NCI-H345 treated with DMSO at 0.1 percent for 48 hours (cell line): ENCODE data around the gene SLC9C2.
"Not testable (repeated sequence)": the region's sequence is repeated elsewhere in the genome, so short reads cannot be mapped to it uniquely, and the experiment has no call there.

Experiments
- DNase-seq: peaks from one replicate; lab custom pipeline; 2025; ENCODE audit not compliant: unreplicated experiment; lab: John Stamatoyannopoulos, UW

The SLC9C2 gene

DNA sequence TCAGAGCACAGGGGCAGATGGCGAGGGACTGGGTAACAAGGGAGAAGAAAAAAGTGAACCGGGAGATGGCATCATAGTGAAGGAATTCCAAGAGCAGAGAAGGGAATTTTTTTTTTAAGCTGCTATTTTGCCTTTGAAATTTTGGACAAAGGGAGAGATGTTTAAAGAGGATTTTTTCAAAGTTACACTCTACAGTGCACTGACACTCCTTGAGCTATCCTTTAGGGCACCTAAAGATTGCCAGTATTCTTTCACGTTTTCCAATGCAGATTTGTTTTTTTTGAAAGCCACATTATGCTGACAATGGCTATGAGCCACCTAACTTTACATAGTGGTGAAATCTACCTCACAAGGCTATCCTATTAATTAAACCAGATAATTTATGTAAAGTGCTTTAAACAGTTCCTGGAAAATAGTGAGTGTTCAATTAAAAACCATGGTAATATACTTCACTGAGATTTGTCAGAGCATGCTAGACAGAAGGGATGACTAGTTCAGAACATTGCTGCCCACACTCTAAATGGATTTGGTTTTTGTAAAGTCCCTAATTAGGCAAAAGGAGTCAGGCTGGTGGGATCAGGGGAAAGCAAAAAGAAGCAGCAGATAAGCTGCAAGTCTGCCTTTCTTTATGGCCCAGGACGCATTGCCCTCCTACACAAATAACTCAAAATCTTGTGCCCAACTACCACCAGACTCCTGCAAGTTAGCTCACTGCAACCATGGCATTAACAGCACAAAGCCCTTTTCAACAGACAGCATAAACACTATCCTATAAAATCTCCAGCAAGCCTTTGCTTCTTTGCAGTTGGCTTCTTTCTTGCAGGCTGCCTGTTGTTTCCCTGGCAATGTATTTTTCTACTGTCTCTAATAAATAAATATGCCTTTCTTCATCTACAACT is 71.8 kb downstream of the SLC9C2 start:
- no peak for DNase-seq

DNA sequence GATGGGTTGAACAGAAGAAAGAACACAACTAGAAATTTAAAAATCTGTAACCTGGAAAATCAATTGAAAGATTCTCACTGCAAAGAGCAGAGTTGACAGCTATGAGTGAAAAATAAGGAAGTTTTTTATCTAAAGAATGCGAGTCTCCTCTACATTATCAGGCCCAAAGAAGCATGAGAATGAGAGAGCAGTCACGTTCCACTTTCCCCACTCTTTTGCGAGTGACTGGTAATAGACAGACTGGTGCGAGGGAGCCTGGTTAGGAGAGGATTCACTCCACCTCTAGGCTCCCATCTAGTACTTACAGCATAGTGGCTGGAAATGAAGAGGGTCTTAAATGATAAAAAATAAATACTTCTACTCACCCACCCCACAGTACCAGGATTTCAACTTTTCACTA is 73.8 kb downstream of the SLC9C2 start:
- no peak for DNase-seq

DNA sequence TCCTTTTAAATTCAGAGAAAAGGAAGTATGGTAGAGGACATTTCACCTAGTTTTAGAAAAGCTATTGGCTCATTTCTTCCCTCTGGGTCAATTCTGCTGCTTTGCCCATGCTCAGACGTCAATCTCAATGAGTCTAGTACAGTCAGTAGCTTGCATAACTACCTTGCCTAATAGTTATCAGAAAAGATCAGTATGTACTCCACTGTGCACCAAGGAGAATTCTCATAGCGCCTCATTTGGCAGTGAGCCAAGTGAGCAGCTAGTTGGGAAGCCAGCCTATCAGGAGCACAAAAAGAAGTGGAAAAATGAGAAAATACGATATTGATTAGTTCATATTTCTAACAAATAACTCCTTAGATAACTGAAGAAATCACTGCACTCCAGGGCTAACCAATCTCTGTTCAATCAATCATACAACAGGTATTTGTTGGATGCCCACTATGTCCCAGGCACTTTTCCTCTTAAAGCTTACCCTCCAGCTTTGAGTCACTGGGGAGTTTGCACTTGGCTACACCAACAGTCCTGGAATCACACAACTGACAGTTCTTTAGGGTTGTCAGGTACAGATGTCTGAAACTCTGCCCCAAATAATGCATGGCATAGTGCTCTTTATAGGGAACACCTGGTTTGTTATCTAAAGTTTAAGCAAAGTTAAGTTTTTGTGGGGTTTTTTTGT is 75.6 kb downstream of the SLC9C2 start:
- no peak for DNase-seq

DNA sequence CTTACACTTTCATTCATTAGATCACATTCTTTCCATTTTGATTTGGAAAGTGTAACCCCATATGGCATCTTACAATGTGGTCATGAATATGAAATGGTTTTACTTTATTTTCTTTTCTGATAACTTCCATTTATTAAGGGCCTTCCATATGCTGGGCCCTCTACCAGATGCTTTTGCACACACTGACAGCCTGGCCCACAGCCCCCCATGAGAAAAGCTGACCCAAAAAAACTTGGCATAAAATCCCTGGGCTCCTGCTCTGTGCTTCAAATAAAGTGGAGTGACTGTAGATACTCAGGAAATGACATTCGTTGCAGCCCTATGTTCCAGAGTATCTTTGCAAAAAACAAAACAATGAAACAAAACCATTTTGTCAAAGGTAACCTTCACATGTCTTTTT is 76.9 kb downstream of the SLC9C2 start:
- DNase-seq: no peak

DNA sequence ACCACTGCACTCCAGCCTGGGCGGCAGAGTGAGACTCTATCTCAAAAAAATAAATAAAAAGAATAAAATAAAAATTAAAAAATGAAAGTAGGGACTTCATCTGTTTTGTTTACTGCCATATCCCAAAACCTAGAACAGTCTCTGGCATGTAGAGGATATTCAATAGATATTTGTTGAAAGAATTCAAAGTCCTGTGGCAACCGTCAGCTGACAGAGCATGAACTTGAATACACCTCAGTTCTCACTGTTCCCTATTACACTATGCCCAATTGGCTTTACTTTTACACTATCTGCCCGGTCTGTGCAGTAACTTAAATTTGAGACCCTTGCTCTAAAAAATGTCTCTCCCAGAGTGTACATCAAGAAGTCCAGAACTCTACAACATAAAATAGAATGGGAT is 79.5 kb downstream of the SLC9C2 start:
- no peak for DNase-seq

DNA sequence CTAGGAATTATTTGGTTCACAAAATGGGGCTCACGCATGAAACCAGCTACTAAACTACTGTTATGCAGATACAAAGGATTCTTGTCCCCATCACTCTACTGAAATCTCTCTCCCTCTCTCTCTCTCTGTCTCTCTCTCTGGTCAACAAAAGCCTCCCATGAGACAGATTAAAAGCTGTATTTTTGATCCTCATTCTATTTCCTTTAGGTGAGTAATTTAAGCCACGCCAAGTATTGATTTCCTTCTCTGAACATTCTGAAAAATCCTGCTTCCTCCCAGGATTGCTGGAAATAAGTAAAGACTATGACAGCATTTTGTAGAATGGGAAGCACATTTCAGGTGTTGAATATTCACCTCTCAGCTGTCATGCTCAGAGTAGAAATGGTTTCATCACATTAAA is 82.1 kb downstream of the SLC9C2 start:
- no peak for DNase-seq

DNA sequence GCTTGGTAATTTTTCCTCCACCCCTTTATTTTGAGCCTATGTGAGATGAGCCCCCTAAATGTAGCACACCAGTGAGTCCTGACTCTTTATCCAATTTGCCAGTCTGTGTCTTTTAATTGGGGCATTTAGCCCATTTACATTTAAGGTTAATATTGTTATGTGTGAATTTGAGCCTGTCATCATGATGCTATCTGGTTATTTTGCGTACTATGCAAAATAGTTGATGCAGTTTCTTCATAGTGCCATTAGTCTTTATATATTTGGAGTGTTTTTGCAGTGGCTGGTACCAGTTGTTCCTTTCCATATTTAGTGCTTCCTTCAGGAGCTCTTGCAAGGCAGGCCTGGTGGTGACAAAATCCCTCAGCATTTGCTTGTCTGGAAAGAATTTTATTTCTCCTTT is 88.4 kb downstream of the SLC9C2 start:
- not testable (repeated sequence) for DNase-seq

DNA sequence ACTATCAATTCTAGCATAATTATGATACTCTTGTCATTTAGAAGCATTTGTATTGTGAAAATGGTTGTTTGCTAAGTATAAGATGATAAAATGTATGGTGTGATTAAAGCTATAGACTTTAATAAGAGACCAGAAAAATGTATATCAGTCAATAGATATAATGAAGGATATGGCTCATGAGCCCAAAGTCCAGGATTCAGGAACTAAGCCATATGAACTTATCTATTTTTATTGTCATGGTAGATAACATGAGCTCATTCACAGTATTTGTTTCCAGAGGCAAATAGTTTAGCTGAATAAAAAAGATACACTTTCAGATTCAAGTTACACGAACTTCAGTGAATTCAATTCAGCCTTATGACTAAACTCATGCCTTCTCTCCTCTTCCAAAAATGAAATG is 93.1 kb downstream of the SLC9C2 start:
- DNase-seq: no peak

DNA sequence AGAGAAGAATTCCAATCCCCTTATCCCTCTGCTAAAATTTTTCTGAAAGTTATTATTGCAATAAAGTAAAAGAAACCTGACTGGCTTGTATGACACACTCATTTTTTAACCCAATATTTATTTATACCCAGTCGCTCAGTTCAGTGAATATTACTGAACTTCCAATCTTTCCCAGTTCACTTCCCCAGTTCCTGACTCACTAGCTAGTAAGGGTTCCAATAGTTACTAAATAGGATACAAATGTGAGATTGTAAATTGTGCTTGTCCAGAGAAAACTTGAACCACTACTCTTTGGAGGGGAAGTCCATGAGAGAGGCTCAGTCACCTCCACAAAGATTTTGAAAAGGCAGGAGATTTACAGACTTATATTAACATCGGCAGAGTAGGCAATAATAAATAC is 94.3 kb downstream of the SLC9C2 start:
- DNase-seq: no peak

DNA sequence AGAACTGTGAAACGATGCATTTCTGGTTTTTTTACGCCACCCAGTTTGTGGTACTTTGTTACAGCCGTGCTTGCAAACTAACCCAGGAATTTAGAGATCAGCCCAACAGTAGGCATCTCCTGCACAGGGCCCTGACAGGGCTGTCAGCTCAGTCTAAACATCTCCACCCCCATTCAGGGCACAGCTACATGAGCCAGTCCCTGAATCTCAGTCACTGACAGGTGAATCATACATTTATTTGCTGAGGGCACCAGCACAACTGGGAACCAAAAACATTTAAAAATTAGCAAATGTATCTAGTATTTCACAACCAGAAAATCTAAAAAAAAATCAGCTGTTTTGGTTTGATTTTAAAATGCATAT is 95.0 kb downstream of the SLC9C2 start:
- no peak for DNase-seq

DNA sequence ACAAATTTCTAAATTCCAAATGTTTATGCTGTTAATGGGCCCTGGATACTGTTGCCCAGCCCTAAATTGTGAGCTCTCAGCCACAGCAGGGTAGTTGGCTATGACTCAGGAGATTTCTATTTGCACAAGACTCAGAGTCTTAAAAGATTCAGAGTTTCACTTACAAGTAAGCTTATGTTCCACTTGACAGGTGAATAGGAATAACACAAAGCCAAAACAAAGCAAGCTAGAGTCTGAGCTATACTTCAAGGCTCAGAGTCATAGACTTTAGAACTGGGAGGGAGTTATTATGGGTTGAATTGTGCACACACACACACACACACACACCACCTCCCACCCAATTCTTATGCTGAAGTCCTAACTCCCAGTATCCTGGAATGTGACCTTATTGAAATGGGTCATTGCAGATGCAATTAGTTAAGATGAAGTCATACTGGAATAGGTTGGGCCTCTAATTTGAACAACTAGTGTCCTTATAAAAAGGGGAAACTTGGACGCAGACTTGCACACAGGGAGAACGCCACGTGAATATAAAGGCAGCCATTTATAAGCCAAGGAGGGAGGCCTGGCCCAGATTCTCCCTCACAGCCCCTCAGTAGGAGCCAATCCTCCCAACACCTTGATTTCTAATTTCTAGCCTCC is 95.5 kb downstream of the SLC9C2 start:
- DNase-seq: no peak

DNA sequence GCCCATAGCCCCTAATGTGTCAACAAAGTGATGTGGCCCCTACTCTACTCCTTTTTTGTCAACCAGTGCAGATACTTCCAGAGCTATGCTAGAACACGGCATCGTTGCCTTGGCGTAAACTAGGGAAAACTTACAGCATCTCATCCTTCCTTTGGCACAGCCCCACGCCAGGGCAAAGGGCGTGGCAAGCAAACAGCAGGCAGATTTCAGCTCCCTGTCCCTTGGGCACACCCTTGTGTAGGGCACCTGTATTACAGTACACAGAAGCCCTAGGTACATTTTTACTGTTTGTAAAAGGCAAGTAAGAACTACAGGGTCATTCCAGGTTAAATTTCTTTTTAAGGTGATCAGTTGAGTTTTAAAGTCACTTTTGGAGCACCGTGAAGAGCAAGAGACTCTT is 96.4 kb downstream of the SLC9C2 start:
- DNase-seq: no peak

DNA sequence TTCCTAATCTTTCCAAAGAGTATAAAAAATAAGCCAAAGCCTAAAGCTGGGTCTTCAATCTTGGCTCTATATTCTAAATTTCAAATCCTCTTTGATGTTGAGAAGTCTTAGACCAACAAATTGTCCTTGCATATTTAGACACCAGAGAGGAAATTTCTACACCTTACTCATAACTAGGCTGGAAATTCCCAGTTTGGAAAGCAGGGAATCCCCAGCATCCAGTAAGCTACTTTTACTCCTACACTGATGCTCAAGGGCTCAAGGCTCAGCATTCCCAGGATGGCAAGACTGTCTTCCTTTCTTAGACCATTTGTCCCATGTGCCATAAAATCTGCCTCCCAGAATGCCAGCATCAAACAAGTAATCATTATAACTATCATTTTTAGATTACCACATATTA is 97.5 kb downstream of the SLC9C2 start:
- no peak for DNase-seq

DNA sequence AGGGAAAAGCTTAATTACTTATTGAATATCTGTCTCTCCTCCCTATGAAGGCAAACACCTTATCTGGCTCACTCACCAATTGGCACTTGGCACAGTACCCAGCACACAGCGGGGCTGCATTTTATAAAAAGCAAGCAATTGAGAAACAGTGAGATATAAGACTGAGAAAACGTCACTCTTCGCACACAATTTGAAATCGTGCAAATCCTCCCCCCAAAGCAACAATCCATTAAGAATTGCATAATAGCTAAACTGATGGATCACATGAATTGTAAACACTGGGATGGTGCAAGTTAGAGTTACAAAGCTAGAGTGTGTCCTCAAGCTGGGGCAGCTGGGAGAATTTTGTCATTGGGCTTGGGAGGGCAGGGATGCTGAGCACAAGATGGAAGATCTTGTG is 98.6 kb downstream of the SLC9C2 start:
- peak; percentile 83 for DNase-seq

DNA sequence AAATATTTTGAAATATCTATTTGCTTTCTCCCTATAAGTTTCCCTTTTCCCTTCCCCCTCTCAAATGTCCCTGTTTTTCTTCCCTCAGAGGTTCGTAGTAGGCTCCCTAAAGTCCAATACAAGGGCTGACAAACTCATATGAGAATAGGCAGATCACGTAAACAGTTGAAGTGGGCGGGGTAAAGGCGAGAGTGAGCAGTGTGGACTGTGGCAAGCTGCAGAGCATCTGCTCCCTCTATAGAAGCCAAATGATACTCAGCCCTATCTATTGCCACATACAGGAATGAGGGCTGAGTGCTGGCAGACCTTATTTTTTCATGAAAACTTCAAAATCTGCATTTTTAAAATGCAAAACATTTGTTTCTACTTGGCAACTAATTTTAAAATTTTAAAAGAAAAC is 99.5 kb downstream of the SLC9C2 start:
- peak; percentile 11 for DNase-seq

DNA sequence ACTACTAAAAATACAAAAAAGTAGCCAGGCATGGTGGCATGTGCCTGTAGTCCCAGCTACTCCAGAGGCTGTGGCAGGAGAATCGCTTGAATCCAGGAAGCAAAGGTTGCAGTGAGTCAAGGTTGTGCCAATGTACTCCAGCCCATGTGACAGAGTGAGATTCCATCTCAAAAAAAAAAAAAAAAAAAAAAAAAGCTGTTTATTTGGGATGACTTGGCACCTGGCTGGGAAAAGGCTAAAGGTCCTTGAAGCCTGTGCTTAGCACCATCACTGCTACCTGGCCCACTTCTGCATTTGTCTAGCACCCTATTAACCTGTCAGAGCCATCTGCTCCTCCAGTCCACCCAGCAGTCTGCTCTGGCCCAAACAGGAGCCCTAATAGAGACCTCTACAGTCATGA is 100.8 kb downstream of the SLC9C2 start:
- DNase-seq: no peak

DNA sequence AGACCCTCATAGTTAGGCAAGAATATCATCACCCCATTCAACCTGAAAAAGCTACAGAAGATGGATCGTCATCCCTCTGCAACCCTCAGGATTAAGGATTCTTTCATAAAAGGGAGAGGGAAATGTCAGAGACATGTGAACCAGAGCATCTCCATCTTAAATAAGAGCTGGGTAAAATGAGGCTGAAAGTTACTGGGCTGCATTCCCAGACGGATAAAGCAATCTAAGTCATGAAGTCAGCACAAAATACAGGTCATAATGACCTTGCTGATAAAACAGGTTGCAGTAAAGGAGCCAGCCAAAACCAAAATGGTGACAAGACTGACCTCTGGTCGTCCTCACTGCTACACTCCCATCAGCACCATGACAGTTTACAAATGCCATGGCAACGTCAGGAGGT is 103.1 kb downstream of the SLC9C2 start:
- no peak for DNase-seq

DNA sequence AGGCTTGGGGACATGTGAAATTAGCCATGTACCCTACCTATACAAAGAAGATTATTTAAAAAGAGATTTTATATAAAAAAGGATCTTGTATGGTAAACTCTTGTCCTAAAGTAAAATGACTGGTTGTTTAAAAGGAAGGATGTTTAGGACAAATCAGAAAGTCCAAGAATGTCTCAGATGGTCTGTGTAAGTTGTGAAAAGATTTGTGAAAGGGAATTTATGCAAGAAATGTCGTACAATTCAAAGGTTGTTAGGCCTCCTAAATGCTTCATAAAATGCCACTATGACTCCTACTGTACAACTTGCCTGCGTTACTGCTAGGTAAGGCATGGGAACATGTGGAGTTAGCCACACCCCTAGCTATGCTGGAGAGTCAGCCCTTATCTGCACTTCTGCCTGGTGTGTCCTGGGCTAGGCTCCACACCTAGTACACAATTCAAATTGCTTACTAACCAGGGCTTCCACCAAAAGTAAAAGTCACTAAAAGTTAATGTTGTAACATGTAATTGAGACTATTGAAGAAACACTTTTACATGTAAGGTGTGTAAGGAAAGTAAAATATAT is 106.0 kb downstream of the SLC9C2 start:
- DNase-seq: no peak

DNA sequence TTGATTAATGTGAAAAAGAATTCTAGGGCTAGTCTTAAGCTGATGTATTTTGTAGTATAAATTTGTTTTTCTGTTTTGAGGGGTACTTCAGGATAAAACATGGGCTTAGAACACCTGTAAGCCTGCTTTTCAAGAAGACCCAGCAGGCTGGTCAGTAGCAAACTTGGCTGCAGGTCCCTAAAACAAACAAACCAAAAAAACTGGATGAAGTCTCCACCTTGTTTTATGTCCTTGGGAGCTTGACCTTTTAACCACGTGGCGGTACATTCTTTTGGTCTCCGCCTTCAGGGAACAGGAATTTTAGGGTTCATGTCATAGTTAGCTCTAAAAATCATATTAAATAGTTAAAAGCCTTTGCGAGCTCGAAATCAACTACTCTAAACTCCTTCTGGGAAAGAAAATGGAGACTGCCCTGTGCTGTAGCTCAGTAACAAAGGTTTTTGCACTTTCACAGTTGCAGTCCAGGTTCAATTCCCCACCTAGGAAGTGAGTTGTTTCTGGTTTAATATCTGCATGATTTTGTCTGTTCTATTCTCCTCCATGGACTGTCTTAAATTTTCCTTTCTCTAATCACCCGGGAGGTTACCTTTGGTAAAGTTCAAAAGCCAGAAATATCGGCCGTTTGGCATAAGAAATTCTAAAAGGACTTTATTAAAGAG is 107.1 kb downstream of the SLC9C2 start:
- DNase-seq: no peak

DNA sequence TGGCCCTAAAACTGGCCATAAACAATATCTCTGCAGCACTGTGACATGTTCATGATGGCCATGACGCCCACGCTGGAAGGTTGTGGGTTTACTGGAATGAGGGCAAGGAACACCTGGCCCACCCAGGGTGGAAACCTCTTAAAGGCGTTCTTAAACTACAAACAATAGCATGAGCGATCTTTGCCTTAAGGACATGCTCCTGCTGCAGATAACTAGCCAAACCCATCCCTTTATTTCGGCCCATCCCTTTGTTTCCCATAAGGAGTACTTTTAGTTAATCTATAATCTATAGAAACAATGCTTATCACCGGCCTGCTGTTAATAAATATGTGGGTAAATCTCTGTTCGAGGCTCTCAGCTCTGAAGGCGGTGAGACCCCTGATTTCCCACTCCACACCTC is 109.7 kb downstream of the SLC9C2 start:
- DNase-seq: not testable (repeated sequence)

DNA sequence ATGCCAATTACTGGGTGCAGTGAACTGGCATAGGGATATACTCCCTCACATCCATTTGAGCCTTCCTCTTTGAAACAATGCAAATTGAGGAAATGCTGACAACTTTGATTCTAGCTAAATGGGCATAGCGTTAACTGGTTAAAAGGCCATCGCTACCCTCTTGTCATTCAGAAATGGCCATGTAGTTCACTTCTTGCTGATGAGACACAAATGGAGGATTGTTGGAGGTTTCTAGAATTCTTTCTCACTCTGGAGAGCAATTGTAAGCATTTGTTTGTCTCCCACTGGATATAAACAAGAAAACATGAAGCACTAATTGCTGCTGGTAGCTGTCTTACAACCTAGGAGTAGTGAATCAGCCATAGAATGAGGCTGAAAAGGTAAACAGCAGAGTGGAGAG is 111.4 kb downstream of the SLC9C2 start:
- DNase-seq: no peak
